Measurements from ENCODE around the gene STARD5.
"Not testable (repeated sequence)": the region's sequence is repeated elsewhere in the genome, so short reads cannot be mapped to it uniquely, and the experiment has no call there.

Gene STARD5

GRCh38 chr15:81336568-81336967 is 12.6 kb upstream of the STARD5 start:
- peak; percentile 65 for DNase-seq

DNA sequence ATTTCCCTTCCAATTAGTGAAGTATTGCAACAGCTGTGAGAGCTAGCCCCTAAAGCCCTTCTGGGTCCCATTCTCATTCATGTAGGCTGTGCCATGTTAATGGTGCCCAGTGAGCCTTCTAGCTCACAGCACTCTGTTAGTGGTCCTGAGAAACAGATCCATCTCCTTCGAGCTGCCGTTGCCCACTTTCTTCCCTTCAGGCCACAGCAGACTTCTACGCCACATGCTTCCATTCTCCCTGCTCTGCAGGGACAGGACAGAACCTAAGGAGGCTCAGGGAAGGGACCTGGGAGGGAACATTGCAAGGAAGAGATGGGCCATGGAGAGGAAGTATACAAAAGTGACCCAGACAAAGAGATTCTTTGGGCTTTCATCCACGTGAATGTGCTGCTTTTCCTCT is 11.7 kb upstream of the STARD5 start:
- no peak for DNase-seq

DNA sequence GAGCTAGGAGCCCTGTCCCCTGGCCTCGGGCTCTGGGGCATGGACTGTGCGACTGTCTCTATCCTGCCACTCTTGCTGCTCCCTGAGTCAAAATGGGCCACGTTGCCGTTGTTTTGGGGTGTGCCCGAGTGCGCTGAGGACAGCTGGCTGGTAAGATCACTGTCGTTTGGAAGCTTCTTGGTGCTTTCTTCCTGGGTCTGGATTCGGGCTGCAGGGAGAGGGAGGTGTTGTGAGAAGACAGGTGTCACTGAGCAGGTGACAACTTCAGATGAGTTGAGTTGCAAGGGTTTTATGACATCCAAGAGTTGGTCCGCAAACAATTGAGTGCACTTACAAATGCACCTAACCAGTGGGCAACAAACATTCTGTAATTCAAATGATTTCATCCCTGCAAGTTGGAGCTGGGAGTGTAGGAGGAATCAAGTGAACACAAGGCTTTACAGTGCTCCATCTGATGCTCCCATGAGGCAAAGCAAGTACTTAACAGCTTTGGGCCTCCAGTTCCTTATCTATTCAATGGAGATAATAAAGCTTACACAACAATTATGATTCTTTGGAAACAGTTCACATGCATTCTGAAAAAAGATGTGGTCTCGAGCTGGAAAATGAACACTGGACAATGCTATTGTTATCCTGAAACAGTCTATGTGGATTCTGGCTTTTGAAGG is 11.0 kb upstream of the STARD5 start:
- no peak for DNase-seq

DNA sequence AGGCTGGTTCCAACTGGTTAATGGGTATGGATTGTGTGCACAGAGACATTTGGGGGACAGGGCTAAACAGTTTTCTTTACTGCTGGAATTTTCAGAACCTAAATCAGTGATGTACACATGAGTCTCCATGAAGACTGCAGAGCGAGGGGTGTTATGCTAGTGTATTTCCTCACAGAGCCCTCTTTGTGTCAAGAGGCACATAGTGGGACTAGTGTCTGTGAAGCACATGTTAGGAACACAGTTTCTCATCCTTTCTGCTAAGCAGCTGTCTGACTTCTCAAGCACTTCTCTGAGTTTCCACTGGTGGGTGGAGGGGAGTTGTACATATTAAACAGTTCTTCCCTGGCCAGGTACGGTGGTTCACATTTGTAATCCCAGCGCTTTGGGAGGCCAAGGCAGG is 9.4 kb upstream of the STARD5 start:
- no peak for DNase-seq

- DNase-seq, result no peak
These were observed 8.4 kb upstream of the STARD5 start for GRCh38 chr15:81332326-81332725.

GRCh38 chr15:81331600-81331999 is 7.7 kb upstream of the STARD5 start:
- DNase-seq, result no peak

DNA sequence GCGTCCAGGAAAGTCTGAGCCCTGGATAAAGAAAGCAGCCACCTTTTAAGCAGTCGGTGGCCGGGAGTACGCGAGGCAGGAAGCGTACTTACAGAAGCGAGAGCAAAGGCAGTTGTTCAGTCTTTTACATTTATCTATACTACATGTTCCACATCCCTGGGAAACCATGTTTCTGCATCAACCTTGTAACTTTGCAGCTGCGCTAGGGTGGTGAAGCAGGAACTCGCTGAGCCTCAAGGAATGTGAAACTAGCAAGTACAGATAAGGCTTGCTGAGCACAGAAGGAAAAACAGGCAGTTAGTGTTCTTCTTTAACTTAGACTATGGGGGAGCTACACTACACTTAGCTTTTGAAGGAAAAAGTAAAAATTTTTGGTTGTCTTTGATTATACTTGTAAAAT is 7.2 kb upstream of the STARD5 start:
- not testable (repeated sequence) for DNase-seq

- DNase-seq, result no peak
These were observed 6.6 kb upstream of the STARD5 start for GRCh38 chr15:81330366-81331090.

GRCh38 chr15:81329446-81329845 is 5.5 kb upstream of the STARD5 start:
- DNase-seq, result no peak

DNA sequence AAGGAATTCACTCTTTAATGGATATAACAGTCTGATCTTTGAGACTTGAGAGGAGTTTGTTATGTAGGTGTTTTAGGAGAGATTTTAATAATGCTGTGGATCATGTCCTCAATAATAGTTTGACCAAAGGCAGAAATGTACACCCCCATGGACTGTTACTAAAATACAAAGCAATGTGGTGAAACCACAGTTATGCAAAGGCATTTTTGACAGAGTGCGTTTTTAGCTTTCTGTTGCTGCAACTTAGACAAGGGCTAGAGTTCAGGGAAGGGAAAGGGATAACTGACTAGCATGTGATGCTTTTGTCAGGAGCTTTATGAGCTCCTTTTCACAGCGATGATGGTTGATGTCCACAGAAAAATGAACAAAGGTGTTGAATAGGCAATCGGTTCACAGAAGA is 3.6 kb upstream of the STARD5 start:
- DNase-seq, result no peak

DNA sequence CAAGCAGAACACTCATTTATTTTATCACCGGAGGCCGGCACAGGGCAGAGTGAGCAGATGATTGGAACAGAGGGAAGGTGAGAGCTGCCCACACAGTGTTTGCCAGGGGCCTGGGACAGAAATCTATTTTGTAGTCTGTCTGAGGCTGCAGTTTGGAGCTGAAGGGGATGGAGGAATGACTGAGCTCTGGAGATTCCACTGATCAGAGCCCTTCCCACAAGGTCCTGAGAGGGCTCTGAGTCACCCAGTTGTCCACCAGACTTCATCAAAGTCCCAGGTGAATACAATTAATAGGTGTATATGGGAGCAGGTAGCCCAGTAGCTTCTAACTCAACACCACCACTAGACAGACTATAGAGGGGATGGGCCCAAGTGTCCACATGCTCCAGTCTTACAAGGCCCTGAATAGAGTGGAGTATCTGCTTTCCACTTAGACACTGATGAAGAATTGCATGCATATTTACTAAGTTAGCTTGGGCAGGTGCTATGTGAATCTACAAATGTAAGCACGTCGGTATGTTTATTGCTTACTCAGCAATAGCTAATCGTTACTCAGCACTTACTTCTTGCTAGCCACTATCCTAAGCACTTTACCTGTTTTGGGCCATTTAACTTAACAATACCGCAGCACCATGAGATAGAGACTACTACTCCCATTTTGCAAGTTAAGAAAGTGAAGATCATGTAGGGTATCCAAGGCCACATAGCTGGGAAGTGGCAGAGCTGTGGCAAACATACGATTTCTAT is 2.7 kb upstream of the STARD5 start:
- DNase-seq, result no peak

- DNase-seq, result no peak
These were observed 390 bp downstream of the STARD5 start for GRCh38 chr15:81323559-81323943.

- DNase-seq, result no peak
These were observed 1.2 kb downstream of the STARD5 start for GRCh38 chr15:81322676-81323253.

DNA sequence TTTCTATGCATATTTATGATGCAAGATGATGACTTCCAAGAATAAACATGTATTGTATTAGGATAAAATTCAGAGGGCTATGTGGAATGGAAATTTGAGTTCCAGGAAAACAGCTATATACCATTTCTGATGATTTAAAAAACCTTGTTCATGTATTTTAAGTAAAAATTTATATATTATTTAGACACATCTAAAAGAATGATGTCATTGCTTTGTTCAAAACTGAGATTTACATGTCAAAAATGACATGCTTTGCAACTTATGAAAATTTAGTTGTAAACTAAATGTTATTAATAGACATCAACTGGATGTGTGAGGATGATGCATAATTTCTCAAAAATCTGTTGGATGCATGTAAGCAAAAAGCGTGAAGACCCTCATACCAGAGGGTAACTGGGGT is 2.3 kb downstream of the STARD5 start:
- DNase-seq, result no peak

- no peak for DNase-seq
These were observed 6.3 kb downstream of the STARD5 start for GRCh38 chr15:81317642-81318017.

DNA sequence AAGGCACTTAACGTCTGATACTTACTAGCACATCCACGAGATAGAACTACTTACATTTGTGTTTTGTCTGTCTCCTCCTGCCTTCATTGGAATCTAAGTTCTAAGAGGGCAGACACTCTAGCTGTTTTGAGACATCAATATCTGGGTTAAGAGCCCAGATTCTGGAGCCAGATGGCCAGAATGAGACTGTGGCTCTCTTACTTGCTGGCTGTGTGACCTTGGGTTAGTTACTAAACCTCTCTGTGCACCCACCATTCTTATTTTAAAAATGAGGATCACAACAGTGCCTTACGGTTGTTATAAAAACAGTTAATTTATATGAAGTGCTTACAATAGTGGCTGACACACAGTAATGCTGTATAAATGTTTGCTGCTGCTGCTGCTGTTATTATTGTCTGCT is 7.7 kb downstream of the STARD5 start:
- DNase-seq, result no peak

GRCh38 chr15:81315452-81316175 is 8.3 kb downstream of the STARD5 start:
- no peak for DNase-seq

DNA sequence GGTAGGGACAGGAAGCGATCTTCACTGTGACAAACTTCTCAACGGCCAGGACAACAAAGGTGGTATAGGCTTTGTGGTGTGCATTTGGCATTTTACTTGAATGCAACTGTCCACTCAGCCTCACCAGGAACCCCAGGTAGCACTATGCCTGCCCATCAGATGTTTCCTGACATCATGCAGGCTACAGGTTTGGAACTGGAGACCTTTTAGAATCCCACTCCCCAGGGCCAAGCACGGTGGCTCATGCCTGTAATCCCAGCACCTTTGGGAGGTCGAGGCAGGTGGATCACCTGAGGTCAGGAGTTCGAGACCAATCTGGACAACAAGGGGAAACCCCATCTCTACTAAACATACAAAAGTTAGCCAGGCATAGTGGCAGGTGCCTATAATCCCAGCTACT is 9.6 kb downstream of the STARD5 start:
- DNase-seq, result no peak

GRCh38 chr15:81313686-81314085 is 10.3 kb downstream of the STARD5 start:
- no peak for DNase-seq

DNA sequence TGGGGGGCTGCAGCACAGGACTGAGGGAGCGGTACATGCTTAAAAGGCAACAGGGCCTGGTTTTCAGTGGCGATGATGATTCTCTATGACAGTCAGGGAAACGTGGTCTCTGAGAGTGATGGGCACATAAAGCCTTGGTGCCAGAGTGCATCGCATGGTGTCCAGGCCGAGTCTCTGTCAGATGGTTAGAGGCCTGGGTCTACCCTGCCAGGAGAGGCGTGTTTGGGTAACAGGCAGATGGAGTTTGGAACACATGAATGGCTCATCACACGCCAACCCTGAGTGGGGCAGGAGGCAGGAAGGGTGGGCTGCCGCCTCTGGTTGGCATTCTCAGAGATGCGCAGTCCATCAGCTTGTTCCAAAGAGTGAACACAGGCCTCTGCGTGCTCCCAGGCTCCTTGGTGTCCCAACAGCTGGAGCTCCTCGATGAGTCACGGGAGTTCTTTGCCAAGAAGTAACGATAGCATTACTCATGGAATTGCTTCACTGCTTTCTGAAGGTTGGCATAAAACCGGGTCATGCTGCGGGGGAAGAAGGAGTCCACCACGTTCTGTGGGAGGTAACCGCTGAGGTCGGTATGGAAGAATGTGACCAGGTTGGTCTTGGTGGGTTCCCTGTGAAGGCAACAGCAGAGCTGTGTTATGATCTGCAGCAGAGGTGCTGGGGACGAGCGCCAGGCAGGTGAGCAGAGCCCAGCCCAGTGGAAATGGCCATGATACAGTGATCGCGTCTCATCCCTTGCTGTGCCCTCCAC is 11.0 kb downstream of the STARD5 start:
- DNase-seq, result no peak

DNA sequence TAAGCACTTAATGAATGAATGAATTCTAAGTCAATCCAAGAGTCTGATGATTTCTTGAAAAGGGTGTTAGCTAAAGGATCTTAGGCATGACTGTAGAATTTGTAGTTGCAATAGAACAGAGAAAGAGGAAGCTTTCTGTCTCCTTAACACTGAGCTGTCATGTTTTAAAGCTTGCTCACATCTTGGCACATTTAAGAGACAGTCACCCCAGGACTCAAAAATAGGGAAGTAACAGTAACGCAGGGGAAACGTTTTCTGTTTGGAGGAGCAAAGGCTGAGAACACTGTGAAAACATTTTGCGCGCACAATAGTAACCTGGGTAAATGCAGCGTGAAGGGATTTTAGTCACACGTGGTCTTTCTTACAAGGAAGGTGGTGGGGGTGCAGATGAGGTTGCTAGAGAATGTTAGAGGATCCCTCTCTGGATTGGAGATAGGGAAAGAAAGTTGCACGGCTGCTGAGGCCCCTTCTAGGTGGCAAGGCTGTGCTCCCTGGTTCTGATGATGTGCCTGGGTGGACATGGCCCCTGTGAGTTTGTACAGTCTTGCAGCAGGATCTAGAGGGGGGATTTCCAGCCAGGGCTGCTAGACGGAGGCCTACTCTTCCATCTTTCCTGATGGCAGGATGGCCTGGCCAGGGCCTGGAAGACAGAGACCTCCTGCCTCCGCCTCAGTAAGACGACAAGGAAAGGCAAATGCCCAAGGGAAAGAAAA is 12.0 kb downstream of the STARD5 start:
- DNase-seq, result no peak

GRCh38 chr15:81310480-81310879 is 13.5 kb downstream of the STARD5 start:
- DNase-seq, result no peak

Measured in CD4-positive, alpha-beta T cell treated with Interleukin-10 for 1 hour (primary cell).